ENCODE measurements around the gene ACOT8.

DNA sequence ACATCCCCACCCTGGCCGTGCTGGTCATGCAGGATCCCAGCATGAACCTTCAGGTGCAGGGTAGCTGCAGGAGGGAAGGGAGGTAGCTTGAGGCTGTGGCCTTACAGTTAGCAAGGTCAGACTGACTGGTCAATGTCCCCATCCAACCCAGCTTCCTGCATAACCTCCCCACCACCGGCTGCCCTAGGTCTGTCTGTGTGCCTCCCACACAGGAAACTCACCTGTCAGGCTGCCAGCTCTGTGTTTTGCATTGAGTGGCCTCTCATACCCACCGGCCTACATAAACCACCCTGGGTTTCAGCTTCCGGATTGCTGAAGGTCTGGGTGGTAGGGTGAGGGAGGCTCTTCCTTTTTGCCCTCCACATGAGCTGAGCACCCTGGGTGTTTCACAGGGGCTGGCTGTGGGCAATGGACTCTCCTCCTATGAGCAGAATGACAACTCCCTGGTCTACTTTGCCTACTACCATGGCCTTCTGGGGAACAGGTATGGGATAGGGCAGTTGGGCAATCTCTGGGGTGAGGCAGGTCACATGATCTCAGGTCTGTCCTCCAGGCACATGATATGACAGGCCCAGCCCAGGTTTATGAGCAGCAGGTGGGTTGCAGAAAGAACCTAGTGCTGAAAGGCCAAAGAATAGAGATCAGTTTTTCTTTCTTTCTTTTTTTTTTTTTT lies 35.8 kb upstream of the ACOT8 start:
- TF ChIP-seq, protein P1, sequence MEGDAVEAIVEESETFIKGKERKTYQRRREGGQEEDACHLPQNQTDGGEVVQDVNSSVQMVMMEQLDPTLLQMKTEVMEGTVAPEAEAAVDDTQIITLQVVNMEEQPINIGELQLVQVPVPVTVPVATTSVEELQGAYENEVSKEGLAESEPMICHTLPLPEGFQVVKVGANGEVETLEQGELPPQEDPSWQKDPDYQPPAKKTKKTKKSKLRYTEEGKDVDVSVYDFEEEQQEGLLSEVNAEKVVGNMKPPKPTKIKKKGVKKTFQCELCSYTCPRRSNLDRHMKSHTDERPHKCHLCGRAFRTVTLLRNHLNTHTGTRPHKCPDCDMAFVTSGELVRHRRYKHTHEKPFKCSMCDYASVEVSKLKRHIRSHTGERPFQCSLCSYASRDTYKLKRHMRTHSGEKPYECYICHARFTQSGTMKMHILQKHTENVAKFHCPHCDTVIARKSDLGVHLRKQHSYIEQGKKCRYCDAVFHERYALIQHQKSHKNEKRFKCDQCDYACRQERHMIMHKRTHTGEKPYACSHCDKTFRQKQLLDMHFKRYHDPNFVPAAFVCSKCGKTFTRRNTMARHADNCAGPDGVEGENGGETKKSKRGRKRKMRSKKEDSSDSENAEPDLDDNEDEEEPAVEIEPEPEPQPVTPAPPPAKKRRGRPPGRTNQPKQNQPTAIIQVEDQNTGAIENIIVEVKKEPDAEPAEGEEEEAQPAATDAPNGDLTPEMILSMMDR (IDR thresholded peaks at IDR 0.05 in 4 of 5, conservative IDR thresholded peaks at IDR 0.05 in 1 of 5) = no peak
- TF ChIP-seq POLR2A (IDR thresholded peaks at IDR 0.05) = no peak
